ENCODE results near the gene ASCC1.

- TF ChIP-seq CTCF (conservative IDR thresholded peaks at IDR 0.05; ENCODE audit: low read depth in 2 of 2) (no peak), CREB1 (CRISPR knock-in tag; IDR thresholded peaks at IDR 0.05; ENCODE audit: low read depth) (no peak), EZH2 (IDR thresholded peaks at IDR 0.05; ENCODE audit: low read depth, unreplicated experiment) (no peak), REST (IDR thresholded peaks at IDR 0.05; ENCODE audit: unreplicated experiment) (no peak), JUNB (IDR thresholded peaks at IDR 0.05; ENCODE audit: unreplicated experiment) (no peak)
These were observed 9.4 kb downstream of the ASCC1 start for GRCh38 chr10:72206511-72207229.

All from GM23338 (cell line).